ENCODE data around the gene OSCP1. TPM values are rescaled to one million over a fixed set of nuclear protein-coding genes. Genes with fewer than 3 reads are reported as not detected.

Gene OSCP1
- total RNA-seq, 2 experiments from 2014 or later, result 2.4 to 2.7 TPM

DNA sequence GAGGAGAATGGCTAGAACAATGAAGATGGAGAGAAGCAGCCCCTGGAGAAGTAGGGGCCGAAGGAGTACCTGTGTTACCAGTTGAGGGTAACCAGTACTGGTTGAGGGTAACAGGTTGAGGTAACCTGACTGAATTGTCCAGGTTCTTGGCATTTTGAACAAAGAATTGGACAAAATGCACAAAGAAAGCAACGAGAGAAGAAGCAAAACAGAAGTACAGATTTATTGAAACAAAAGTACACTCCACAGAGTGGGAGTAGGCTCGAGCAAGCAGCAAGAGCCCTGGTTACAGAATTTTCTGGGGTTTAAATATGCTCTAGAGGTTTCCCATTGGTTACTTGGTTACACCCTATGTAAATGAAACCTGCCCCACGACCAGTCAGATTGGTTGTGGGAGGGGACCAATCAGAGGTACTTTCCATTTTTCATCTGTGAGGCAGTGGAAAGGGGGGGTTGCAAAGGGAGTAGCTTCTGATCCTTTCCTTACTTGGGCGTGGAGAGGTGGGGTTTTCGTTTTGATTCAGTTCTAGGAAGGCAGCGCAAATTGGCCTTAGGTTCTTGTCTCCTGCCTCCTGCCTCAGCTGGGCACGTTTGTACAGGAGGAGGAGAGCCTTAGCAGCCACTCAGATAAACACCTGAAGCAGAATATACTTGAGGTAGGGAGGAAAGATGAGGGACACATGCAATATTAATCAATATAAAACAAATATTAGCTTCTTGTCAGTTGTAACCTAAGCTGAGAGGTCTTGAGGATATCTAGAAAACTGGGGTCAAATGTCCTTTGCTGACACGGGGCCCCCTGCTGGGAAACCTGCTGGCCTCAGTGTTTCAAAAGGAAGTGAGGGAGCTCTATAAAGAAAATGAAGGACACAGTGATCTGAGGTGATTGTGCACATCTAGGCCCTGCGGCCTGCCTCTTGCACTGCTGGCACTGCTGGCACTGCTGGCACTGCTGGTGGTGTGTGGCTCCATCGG is 38.3 kb downstream of the OSCP1 start:
- no peaks in the 10 kb centered on the region for H3K9me3 Mint-ChIP-seq
- H3K4me3 Mint-ChIP-seq, result peak overlapping the region; percentile 39

DNA sequence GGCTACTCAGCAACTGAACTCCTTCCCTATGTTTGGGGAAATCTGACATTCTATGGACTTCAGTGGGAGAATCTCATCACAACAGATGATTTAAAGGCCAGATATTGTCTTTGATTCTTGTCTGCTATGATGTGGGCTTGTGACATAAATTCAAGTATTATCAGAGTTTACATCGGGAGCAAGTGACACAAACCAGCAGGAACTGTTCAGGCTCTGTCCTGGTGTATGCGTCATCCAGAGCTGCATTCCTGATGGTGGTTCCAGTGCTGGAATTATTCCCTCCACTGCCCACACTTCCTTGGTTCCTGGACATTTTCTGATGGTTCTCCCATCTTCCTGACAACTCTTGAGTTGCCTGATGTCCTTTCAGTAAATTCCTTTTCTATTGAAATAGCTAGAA is 41.8 kb downstream of the OSCP1 start:
- Mint-ChIP-seq H3K27me3 (no peaks in the 10 kb centered on the region), H3K9me3 (no peaks in the 10 kb centered on the region), H3K4me1 (peaks cover 10% of the 10 kb centered on the region), H3K36me3 (no peaks in the 10 kb centered on the region), H3K4me3 (no peak overlapping the region), H3K27ac (no peak overlapping the region)
- DNase-seq, result no peak

More for the DNA sequence above, 38.3 kb downstream of the OSCP1 start:
- peak; percentile 67 for DNase-seq
- H3K27ac Mint-ChIP-seq, result peak overlapping the region; percentile 80
- H3K4me1 Mint-ChIP-seq, result peaks cover 10% of the 10 kb centered on the region
- H3K27me3 Mint-ChIP-seq, result no peaks in the 10 kb centered on the region
- no peaks in the 10 kb centered on the region for H3K36me3 Mint-ChIP-seq

DNA sequence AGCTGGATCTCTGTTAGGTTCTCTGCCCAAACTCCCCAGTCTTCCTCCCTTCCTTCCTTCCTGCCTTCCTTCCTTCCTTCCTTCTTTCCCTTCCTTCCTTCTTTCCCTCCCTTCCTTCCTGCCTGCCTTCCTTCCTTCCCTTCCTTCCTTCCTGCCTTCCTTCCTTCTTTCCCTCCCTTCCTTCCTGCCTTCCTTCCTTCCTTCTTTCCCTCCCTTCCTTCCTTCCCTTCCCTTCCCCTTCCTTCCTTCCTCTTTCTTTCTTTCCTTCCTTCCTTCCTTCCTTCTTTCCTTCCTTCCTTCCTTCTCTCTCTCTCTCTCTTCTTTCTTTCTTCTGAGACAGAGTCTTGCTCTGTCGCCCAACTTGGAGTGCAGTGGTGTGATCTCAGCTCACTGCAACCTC is 43.8 kb downstream of the OSCP1 start:
- Mint-ChIP-seq H3K27me3 (no peaks in the 10 kb centered on the region), H3K9me3 (no peaks in the 10 kb centered on the region)

DNA sequence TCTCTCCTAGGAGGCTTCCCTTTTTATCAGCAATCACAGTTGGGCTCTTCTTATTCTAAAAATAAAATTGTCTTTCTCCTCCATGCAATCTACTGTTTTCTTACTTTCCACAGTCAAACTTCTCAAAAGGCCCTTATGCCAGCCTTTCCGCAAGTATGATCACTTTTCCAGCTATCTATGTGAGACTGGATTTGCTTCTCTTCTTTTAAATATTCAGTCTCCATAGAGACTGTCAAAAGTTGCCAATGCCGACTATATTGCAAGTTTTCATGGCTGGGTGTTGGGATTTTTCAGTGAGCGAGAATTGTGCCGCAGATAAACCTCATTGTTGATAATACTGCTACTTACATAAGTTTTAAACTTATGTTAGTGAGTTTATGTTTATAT is 47.8 kb downstream of the OSCP1 start:
- H3K27ac Mint-ChIP-seq, result no peak overlapping the region

More for the DNA sequence above, 43.8 kb downstream of the OSCP1 start:
- no peak overlapping the region for H3K27ac Mint-ChIP-seq
- no peak for DNase-seq
- no peaks in the 10 kb centered on the region for H3K36me3 Mint-ChIP-seq
- peaks cover 3% of the 10 kb centered on the region for H3K4me1 Mint-ChIP-seq
- no peak overlapping the region for H3K4me3 Mint-ChIP-seq

DNA sequence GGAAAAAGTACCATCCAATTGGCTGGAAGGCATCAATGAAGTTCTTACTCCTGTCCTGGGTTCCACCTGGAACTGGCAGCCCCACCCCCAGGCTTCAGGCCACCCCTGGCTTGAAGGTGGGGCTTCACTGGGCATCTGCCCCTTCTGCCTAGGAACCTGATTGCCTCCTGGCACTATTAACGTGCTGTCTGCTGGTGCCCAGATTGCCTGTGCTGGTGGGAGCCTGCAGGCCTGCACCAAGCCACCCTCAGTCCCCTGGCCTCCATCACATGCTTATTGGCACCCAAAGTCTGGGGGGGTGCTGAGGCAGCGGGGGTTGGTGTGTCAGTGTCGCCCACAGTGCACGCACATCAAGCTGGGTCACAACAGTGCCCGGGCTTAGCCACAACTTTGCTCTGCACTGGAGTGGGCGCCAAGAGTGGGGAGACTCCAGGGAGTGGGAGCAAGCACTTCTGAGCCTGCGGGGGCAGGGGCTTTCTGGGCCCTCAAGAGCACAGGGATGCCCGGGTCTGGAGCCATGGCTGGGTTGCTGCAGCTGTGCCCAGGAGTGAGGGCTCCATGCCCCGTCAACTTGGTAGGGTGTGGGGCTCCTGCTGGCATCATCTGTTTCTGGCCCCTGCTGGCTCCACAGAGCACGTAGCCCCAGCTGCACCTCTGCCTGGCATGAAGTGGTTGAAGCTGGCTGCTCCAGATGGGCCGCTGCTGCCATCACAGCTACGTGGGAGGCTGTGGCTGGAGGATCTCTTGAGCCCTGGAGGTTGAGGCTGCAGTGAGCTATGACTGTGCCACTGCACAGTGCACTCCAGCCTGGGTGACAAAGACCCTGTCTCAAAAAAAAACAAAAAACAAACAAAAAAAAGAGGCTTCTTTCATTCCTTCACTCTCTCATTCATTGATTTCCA is 48.4 kb downstream of the OSCP1 start:
- H3K27ac Mint-ChIP-seq, result peak overlapping the region; percentile 73
- no peaks in the 10 kb centered on the region for H3K27me3 Mint-ChIP-seq
- H3K4me1 Mint-ChIP-seq, result peaks cover 12% of the 10 kb centered on the region
- DNase-seq, result no peak
- no peaks in the 10 kb centered on the region for H3K9me3 Mint-ChIP-seq
- H3K4me3 Mint-ChIP-seq, result peak overlapping the region; percentile 40
- peaks cover 2% of the 10 kb centered on the region for H3K36me3 Mint-ChIP-seq

More for the DNA sequence above, 47.8 kb downstream of the OSCP1 start:
- DNase-seq, result no peak
- Mint-ChIP-seq H3K4me1 (peaks cover 12% of the 10 kb centered on the region), H3K4me3 (no peak overlapping the region), H3K9me3 (no peaks in the 10 kb centered on the region), H3K27me3 (no peaks in the 10 kb centered on the region), H3K36me3 (peaks cover 2% of the 10 kb centered on the region)

DNA sequence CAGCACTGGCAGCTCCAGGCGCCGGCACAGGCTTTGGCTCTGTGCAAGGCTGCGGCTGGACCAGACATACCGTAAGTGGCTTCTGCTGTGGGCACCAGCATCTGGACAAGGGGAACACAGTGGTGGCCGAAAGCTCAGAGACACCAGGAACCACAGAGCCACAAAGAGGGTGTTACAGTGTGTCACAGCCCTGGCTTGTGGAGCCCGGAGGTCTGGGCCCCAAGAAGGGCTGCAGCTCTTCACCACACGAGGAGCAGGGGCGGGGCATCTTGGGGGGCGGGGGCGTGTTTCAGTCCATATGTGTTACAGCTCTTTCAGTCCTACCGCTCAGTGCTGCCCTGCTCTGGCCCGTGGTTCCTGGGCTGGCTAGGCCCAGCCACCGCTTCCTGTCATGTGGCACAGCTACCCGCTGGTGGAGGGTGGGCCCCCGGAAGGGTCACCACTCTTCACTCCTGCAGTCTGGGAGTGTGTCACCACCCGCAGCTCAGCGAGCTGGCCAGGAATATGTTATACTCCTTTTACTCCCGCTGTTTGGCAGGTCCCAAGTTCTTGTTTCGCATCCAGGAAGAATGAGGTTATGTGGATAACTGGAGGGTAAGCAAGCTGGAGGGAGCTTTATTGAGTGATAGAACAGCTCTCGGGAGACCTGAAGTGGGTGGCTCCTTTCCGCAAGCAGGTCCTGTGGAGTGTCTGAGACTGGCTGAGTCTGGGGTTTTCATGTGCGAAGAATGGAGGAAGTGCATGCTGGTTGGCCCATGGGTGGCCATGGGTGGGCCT is 49.2 kb downstream of the OSCP1 start:
- H3K4me3 Mint-ChIP-seq, result peak overlapping the region; percentile 40
- peaks cover 4% of the 10 kb centered on the region for H3K36me3 Mint-ChIP-seq
- H3K9me3 Mint-ChIP-seq, result no peaks in the 10 kb centered on the region
- H3K27me3 Mint-ChIP-seq, result no peaks in the 10 kb centered on the region
- H3K4me1 Mint-ChIP-seq, result peaks cover 19% of the 10 kb centered on the region
- peak; percentile 60 for DNase-seq
- H3K27ac Mint-ChIP-seq, result peak overlapping the region; percentile 73

DNA sequence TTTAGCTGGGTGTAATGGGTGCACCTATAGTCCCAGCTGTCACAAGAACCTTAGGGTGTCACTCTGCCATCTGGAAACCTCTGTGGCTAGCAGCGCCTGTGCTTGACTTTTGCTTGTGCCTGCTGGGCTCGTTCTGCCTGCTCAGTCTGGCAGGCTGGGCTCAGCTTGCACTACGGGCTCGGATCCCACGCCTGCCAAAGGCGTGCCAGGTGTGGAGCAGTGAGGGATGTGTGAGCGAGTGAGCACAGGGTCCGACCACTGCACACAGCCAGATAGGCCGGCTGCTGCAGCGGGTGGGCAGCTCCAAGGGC is 49.8 kb downstream of the OSCP1 start:
- Mint-ChIP-seq H3K36me3 (peaks cover 4% of the 10 kb centered on the region), H3K27me3 (no peaks in the 10 kb centered on the region), H3K4me3 (no peak overlapping the region), H3K27ac (no peak overlapping the region), H3K4me1 (peaks cover 19% of the 10 kb centered on the region), H3K9me3 (no peaks in the 10 kb centered on the region)
- no peak for DNase-seq

DNA sequence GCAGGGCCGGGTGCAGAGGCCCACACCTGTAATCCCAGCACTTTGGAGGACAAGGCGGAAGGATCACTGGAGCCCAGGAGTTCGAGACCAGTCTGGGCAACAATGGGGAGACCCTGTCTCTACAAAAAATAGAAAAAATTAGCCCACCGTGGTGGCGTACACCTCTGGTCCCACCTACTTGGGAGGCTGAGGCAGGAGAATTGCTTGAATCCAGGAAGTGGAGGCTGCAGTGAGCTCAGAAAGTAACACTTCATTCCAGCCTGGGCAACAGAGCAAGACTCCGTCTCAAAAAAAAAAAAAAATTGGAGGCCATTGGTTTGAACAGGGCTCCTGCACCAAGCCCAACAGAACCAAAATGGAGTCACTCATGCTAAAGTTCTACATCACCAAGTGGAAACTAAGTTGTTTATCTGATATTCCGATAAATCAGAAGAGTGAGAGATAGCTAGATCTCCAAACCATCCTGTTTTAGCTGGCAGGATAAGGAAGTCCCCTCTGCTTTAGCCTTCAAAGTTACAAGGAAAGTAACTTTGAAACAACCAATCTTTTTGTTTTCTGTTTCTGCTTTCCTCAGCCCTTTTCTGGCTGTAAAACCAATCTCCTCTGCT is 51.8 kb downstream of the OSCP1 start:
- Mint-ChIP-seq H3K4me1 (peaks cover 22% of the 10 kb centered on the region), H3K27me3 (no peaks in the 10 kb centered on the region), H3K36me3 (peaks cover 9% of the 10 kb centered on the region), H3K9me3 (no peaks in the 10 kb centered on the region), H3K27ac (peak overlapping the region; percentile 99), H3K4me3 (peak overlapping the region; percentile 98)
- no peak for DNase-seq

DNA sequence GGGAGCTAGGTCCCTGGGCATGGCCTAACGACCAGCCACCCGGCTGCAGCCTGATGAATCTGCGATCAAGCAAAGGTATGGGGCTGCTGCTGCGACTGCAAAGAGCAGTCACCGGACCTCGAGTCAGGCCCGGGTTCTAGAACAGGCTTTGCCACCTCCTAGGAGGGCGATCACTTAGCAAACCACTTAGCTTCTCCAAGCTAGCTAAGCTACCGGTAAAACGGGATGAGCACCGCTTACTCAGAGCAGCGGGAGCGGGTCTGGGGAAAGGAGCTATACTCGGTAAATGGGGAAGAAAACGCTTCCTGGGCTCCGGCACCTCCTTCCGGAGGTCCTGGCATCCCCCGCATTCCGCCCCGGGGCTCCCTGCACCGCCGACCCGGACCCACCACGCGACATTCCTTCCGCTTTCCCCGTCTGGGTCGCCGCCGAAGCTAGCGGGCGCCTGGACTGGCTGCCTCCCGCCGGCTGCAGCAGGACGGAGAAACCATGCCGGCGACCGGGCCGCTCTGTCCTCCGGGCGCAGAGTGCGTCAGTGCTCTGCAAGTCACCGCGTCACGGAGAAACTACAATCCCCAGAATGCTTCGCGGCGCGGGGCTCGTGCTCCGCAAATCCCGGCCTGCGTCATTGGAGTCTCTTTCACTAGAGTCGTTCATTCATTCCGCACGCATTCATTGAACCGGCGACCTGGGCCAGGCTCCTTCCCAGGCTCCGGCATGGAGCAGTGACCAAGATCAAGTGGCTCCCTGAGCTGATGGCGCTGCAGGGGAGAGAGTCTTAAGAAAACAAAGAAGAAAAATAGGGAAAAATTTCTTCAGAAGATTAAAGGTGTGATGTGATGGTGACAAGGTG is 52.6 kb downstream of the OSCP1 start, which contains the start of gene LSM10:
Gene LSM10, minus strand, starts transcription at position 531 of the 853 bp plus-strand sequence. CDS start 3,779 bp downstream, outside the sequence.
- peak; percentile 91 for DNase-seq
- no peaks in the 10 kb centered on the region for H3K27me3 Mint-ChIP-seq
- H3K4me1 Mint-ChIP-seq, result peaks cover 26% of the 10 kb centered on the region
- H3K36me3 Mint-ChIP-seq, result peaks cover 15% of the 10 kb centered on the region
- no peaks in the 10 kb centered on the region for H3K9me3 Mint-ChIP-seq
- H3K4me3 Mint-ChIP-seq, result peak within 1 kb of the TSS; percentile 98
- peak within 1 kb of the TSS; percentile 99 for H3K27ac Mint-ChIP-seq

DNA sequence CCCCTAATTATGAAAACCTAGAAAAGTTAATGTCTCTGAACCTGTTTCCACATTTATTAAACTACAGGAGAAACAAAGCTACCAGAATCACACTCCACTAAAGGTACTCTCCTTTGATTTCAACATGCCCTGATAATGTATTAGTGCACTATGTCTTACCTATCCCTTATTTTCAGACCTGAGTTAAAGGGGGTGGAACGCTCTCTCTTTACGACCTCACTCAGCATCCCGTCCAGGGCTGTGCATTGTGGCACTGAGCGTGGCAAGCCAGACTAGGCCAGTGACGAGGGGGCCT is 53.2 kb downstream of the OSCP1 start:
- Mint-ChIP-seq H3K4me1 (peaks cover 28% of the 10 kb centered on the region), H3K4me3 (peak overlapping the region; percentile 98), H3K36me3 (peaks cover 17% of the 10 kb centered on the region), H3K9me3 (no peaks in the 10 kb centered on the region), H3K27ac (peak overlapping the region; percentile 99), H3K27me3 (no peaks in the 10 kb centered on the region)
- no peak for DNase-seq

DNA sequence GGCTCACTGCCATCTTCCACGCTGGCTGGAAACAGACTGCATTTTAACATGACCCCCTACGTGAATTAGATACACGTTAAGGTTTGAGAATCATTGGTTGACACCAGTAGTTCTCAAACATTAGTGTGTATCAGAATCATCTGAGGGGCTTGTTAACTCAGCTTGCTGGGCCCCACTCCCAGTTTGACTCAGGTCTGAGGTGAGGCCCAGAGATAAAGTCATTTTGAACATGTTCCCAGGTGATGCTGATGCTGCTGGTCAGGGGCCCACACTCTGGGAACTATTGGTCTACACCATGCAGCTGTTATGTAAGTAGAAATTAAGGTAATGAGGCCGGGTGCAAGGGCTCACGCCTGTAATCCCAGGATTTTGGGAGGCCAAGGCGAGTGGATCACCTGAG is 53.9 kb downstream of the OSCP1 start:
- H3K4me1 Mint-ChIP-seq, result peaks cover 26% of the 10 kb centered on the region
- peaks cover 19% of the 10 kb centered on the region for H3K36me3 Mint-ChIP-seq
- DNase-seq, result no peak
- H3K27ac Mint-ChIP-seq, result no peak overlapping the region
- H3K27me3 Mint-ChIP-seq, result no peaks in the 10 kb centered on the region
- peak overlapping the region; percentile 98 for H3K4me3 Mint-ChIP-seq
- no peaks in the 10 kb centered on the region for H3K9me3 Mint-ChIP-seq

DNA sequence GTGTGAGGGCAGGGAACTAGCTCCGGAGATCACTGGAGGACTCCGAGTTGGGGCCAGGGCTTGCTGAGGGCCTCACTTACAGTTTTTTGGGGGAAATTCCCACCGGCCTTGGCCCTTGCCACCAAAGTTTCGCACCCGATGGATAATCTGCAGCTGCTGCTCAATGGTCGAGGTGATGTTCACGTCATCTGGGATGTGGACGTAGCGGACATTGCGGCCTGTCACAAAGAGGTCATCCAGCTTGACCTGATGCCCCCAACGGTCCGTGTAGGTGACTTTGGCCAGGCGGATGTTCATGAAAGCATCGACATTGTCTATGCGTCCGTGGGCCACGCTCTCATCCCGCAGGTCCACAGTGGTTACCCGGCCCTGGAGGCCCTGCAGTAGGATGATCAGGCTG is 56.6 kb downstream of the OSCP1 start:
- Mint-ChIP-seq H3K4me3 (no peak overlapping the region), H3K4me1 (peaks cover 30% of the 10 kb centered on the region), H3K27me3 (no peaks in the 10 kb centered on the region), H3K9me3 (no peaks in the 10 kb centered on the region), H3K27ac (no peak overlapping the region), H3K36me3 (peaks cover 29% of the 10 kb centered on the region)
- no peak for DNase-seq

DNA sequence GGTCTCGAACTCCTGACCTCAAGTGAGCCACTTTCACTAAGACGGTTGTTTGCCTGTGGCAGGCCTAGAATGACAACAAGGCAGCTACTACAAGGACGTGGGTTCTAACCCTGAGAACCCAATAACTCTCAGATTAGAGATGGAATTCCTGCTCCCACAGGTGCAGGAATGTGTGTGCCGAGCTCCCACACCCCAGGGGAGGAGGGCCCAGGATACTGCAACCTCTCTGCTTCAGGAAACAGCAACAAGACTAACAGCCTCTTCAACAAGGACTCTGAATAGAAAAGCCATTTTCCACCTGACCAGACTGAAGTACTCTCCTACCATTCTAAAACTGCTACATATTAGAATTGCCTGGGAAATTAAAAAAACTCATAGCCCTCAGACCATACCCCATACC is 57.4 kb downstream of the OSCP1 start:
- no peaks in the 10 kb centered on the region for H3K9me3 Mint-ChIP-seq
- H3K4me3 Mint-ChIP-seq, result no peak overlapping the region
- peaks cover 31% of the 10 kb centered on the region for H3K36me3 Mint-ChIP-seq
- no peaks in the 10 kb centered on the region for H3K27me3 Mint-ChIP-seq
- no peak overlapping the region for H3K27ac Mint-ChIP-seq
- no peak for DNase-seq
- H3K4me1 Mint-ChIP-seq, result peaks cover 27% of the 10 kb centered on the region

DNA sequence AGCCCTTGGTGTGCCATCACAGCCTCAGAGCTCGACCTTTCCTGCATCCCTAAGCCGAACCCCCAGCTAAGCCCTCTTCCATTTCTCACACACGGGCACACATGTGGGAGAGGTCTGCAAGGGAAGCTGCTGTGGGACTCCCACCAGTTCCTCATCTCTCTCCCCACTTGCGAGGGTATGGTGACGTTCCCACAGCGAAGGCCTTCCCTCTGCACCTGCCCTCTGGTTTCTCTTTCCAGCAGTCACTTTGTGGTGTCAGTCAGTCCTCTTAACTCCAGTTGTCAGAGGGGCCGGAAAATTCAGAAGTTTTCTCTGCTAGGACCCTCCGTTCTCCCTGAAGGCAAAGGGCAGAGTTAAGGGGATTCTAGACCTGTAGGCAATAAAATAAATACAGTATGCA is 59.0 kb downstream of the OSCP1 start:
- no peak overlapping the region for H3K4me3 Mint-ChIP-seq
- H3K27ac Mint-ChIP-seq, result no peak overlapping the region
- peaks cover 31% of the 10 kb centered on the region for H3K36me3 Mint-ChIP-seq
- no peaks in the 10 kb centered on the region for H3K9me3 Mint-ChIP-seq
- H3K4me1 Mint-ChIP-seq, result peaks cover 36% of the 10 kb centered on the region
- peaks cover 1% of the 10 kb centered on the region for H3K27me3 Mint-ChIP-seq
- DNase-seq, result no peak

All from activated naive CD8-positive, alpha-beta T cell treated with anti-CD3 and anti-CD28 coated beads for 36 hours (primary cell).